ENCODE data around the gene RNF215. TPM values are rescaled to one million over a fixed set of nuclear protein-coding genes. Genes with fewer than 3 reads are reported as not detected.

RNF215 gene
- total and polyA plus RNA-seq, 2 of the 13 experiments (the other 11 are each of a cell fraction or from before 2014, with no cell fraction given): 5.3 to 6.1 TPM

GRCh38 chr22:30356449-30357235, 30.6 kb downstream of the RNF215 start, which contains the start of the genes CCDC157 and SF3A1 (continued):
- TF ChIP-seq ZBTB39 (CRISPR knock-in tag; IDR thresholded peaks at IDR 0.05) (no peak; the same call in 1 of the 2 replicates), ZNF275 (CRISPR knock-in tag; IDR thresholded peaks at IDR 0.05; ENCODE audit: borderline replicate concordance) (peak; percentile 86; the same call in 1 of the 2 replicates), HNRNPL (IDR thresholded peaks at IDR 0.05; ENCODE audit: low read depth, low read length) (no peak), CREBL2 (CRISPR knock-in tag; IDR thresholded peaks at IDR 0.05; ENCODE audit: borderline replicate concordance) (peak; percentile 98; the same call in 1 of the 2 replicates), CSRNP1 (CRISPR knock-in tag; IDR thresholded peaks at IDR 0.05) (peak; percentile 88; the same call in 1 of the 2 replicates), ZNF367 (CRISPR knock-in tag; IDR thresholded peaks at IDR 0.05; ENCODE audit: borderline replicate concordance) (peak; percentile 5; the same call in 1 of the 2 replicates), KLF11 (CRISPR knock-in tag; IDR thresholded peaks at IDR 0.05) (no peak), ZXDC (CRISPR knock-in tag; IDR thresholded peaks at IDR 0.05) (no peak), MNT (IDR thresholded peaks at IDR 0.05) (peak; percentile 5; the same call in 1 of the 2 replicates), ZNF317 (CRISPR knock-in tag; IDR thresholded peaks at IDR 0.05) (peak; percentile 70; the same call in 1 of the 2 replicates), ZNF720 (CRISPR knock-in tag; IDR thresholded peaks at IDR 0.05) (no peak), ZNF12 (CRISPR knock-in tag; IDR thresholded peaks at IDR 0.05) (0 out of 2 replicates have a peak, but pooled peaks have one; percentile 15), MEIS1 (CRISPR knock-in tag; IDR thresholded peaks at IDR 0.05; ENCODE audit: borderline replicate concordance) (no peak; the same call in 1 of the 2 replicates), PHF21A (CRISPR knock-in tag; IDR thresholded peaks at IDR 0.05) (peak; percentile 34; the same call in 1 of the 2 replicates), RORA (CRISPR knock-in tag; IDR thresholded peaks at IDR 0.05) (no peak), FOSL1 (CRISPR knock-in tag; IDR thresholded peaks at IDR 0.05; ENCODE audit: borderline replicate concordance) (peak; percentile 9; the same call in 1 of the 2 replicates), ZBTB3 (CRISPR knock-in tag; IDR thresholded peaks at IDR 0.05; ENCODE audit: borderline replicate concordance, low read depth) (0 out of 2 replicates have a peak, but pooled peaks have one; percentile 24), KDM5B (CRISPR knock-in tag; IDR thresholded peaks at IDR 0.05; ENCODE audit: borderline replicate concordance) (peak; percentile 96)
